HG02642 (cell line): Measurements from ENCODE around the gene MMP28.

ENCODE experiments used
- ATAC-seq: cut with Tn5 transposase; IDR thresholded peaks from one replicate; pipeline ENCODE4 v1.9.1; 2021; ENCODE audit warnings: mild to moderate bottlenecking; ENCODE audit not compliant: unreplicated experiment, poor library complexity

MMP28 gene

GRCh38 chr17:35729405-35729833 is 66.0 kb downstream of the MMP28 start:
- no peak for ATAC-seq

- ATAC-seq = no peak
Observed at GRCh38 chr17:35728551-35728950, 66.9 kb downstream of the MMP28 start.

- no peak for ATAC-seq
Observed at GRCh38 chr17:35727635-35728034, 67.8 kb downstream of the MMP28 start.

- ATAC-seq = no peak
Observed at GRCh38 chr17:35726953-35727460, 68.4 kb downstream of the MMP28 start.

GRCh38 chr17:35726127-35726952 is 69.1 kb downstream of the MMP28 start:
- no peak for ATAC-seq

- no peak for ATAC-seq
Observed at GRCh38 chr17:35725802-35726126, 69.7 kb downstream of the MMP28 start.

GRCh38 chr17:35725058-35725457 is 70.4 kb downstream of the MMP28 start:
- no peak for ATAC-seq

GRCh38 chr17:35723735-35724134 is 71.7 kb downstream of the MMP28 start:
- no peak for ATAC-seq

- ATAC-seq = no peak
Observed at GRCh38 chr17:35717475-35717874, 78.0 kb downstream of the MMP28 start.

GRCh38 chr17:35716897-35717465 is 78.5 kb downstream of the MMP28 start:
- no peak for ATAC-seq

- no peak for ATAC-seq
Observed at GRCh38 chr17:35716173-35716572, 79.3 kb downstream of the MMP28 start.
